Measurements from ENCODE around the gene GPR143. TPM values are rescaled to one million over a fixed set of nuclear protein-coding genes. Genes with fewer than 3 reads are reported as not detected.

GPR143 gene
- total and polyA plus RNA-seq, 2 of the 4 experiments (the other 2 are of a cell fraction): 0.07 TPM; not detected in 1

DNA sequence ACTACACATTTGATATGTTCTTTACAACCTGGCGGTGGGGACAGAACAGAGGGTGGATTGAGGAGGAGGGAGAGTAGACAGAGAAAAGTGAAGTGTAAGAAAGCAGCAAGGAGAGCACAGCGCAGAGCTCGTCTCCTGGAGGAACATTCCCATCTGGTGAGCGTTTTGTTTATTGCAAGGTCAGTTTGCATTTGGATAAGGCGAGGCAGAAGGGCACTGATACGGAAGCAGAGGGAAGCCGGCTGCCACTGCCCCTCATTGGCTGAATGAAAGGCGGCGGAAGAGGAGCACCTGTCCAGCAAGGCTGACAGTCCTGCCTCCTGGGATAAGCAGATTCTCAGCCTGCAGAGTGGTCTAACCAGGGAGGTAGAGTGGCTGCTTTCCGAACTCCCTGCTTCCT, 83.2 kb downstream of the GPR143 start:
- Histone ChIP-seq H4K20me1 (ENCODE audit: insufficient read depth, low read length) (no peaks in the 10 kb centered on the region), H3K4me3 (ENCODE audit: insufficient read depth, low read depth, low read length) (no peak overlapping the region), H3K27me3 (ENCODE audit: control insufficient read depth, insufficient read depth, low read length) (no peaks in the 10 kb centered on the region), H3K9ac (ENCODE audit: low read depth, low read length) (no peak overlapping the region), H3K4me1 (ENCODE audit: control insufficient read depth, insufficient read depth, low read length) (peaks cover 2% of the 10 kb centered on the region; the same call in 1 of the 2 replicates), H3K79me1 (ENCODE audit: low read depth in 1 of 2, low read length in 2 of 2) (peaks cover 0 to 51% of the 10 kb centered on the region in 2 experiments; a peak in 3 of 4 replicates), H2BK120ac (ENCODE audit: low read depth, low read length) (peak overlapping the region; percentile 40; the same call in 1 of the 2 replicates), H3K4me2 (ENCODE audit: low read depth, low read length) (no peak overlapping the region), H3K27ac (ENCODE audit: insufficient read depth, low read length) (no peak overlapping the region), H4K91ac (ENCODE audit: insufficient read depth, low read depth, low read length) (peak overlapping the region; percentile 18; the same call in 1 of the 2 replicates), H2AFZ (replicated peaks; ENCODE audit: low read length, poor library complexity) (no peak overlapping the region), H3K18ac (ENCODE audit: low read depth, low read length) (no peak overlapping the region), H4K5ac (ENCODE audit: low read depth, low read length) (no peak overlapping the region), H2BK5ac (ENCODE audit: low read depth, low read length, poor library complexity, severe bottlenecking) (no peak overlapping the region), H3K14ac (replicated peaks; ENCODE audit: low read depth, low read length) (no peak overlapping the region), H3K9me1 (ENCODE audit: insufficient read depth, low read length) (peaks cover 13% of the 10 kb centered on the region), H3K36me3 (ENCODE audit: control insufficient read depth, insufficient read depth, low read length) (peaks cover 15% of the 10 kb centered on the region), H3K4ac (ENCODE audit: low read depth, low read length) (peak overlapping the region; percentile 34), H2AK5ac (ENCODE audit: low read depth, low read length) (no peak overlapping the region), H2AK9ac (replicated peaks; ENCODE audit: low read depth, low read length, poor library complexity) (no peak overlapping the region), H2BK15ac (ENCODE audit: low read depth, low read length) (no peak overlapping the region), H4K8ac (ENCODE audit: low read depth in 2 of 2, low read length in 2 of 2) (no peak overlapping the region), H3K23ac (ENCODE audit: low read depth, low read length) (no peak overlapping the region), H3K56ac (ENCODE audit: extremely low read depth, insufficient read depth, low read length) (no peak overlapping the region), H2BK20ac (ENCODE audit: low read depth, low read length) (0 out of 2 replicates have a peak overlapping the region, but pooled peaks have one; percentile 18), H3K9me3 (ENCODE audit: control insufficient read depth, insufficient read depth, low read length) (no peaks in the 10 kb centered on the region; the same call in 1 of the 2 replicates)
- ATAC-seq (ENCODE audit: low read depth): peak; percentile 81
- no TSS peak for BruUV-seq (replicated peaks)
- in situ Hi-C loops (cut with MboI; ENCODE audit: low sequenced_read_pairs) (loop anchor here (10.0 kb wide), 2 partner anchors 718 to 858 kb away; no protein-coding TSS in a partner anchor), intact Hi-C loops (cut with micrococcal nuclease) (loop anchor here (1.0 to 5.0 kb wide), 5 partner anchors 215 to 865 kb away; partner anchors contain the start of gene TBL1X), dilution Hi-C loops (cut with HindIII; ENCODE audit: low sequenced_read_pairs, unreplicated experiment) (no loop called here)
- ChIA-PET POLR2A (ENCODE audit: unreplicated experiment) (no interaction called here), CTCF (no interaction called here)
- WGBS, 2 experiments (ENCODE audit: extremely low coverage in 2 of 2, insufficient read length in 1 of 2): 23% methylated on average over 6 of the region's 10 CpGs; no CpG with 5 or more reads in 1 of the 2 experiments
- TF ChIP-seq RAD21 (IDR thresholded peaks at IDR 0.05; ENCODE audit: low read length) (peak; percentile 63), RFX5 (IDR thresholded peaks at IDR 0.05; ENCODE audit: low read depth, low read length) (no peak), MAFK (IDR thresholded peaks at IDR 0.05; ENCODE audit: low read depth, low read length) (no peak), ELK1 (IDR thresholded peaks at IDR 0.05; ENCODE audit: borderline replicate concordance, low read depth, low read length) (no peak), POLR2A (IDR thresholded peaks at IDR 0.05; ENCODE audit: low read depth, low read length) (no peak), NFE2L2 (IDR thresholded peaks at IDR 0.05; ENCODE audit: low read depth, low read length) (no peak), CEBPB (IDR thresholded peaks at IDR 0.05; ENCODE audit: low read depth, low read length) (no peak), SMC3 (IDR thresholded peaks at IDR 0.05; ENCODE audit: low read depth, low read length) (peak; percentile 47; the same call in 1 of the 2 replicates), BHLHE40 (IDR thresholded peaks at IDR 0.05; ENCODE audit: low read depth, low read length) (no peak), RCOR1 (IDR thresholded peaks at IDR 0.05; ENCODE audit: insufficient replicate concordance, low read length) (no peak), FOS (IDR thresholded peaks at IDR 0.05; ENCODE audit: low read depth, low read length) (no peak), MXI1 (IDR thresholded peaks at IDR 0.05; ENCODE audit: borderline replicate concordance, low read depth, low read length) (no peak), CHD1 (IDR thresholded peaks at IDR 0.05; ENCODE audit: low read depth, low read length) (no peak), MAZ (IDR thresholded peaks at IDR 0.05; ENCODE audit: borderline replicate concordance, low read depth, low read length) (no peak)
- TF ChIP-seq, protein P1, sequence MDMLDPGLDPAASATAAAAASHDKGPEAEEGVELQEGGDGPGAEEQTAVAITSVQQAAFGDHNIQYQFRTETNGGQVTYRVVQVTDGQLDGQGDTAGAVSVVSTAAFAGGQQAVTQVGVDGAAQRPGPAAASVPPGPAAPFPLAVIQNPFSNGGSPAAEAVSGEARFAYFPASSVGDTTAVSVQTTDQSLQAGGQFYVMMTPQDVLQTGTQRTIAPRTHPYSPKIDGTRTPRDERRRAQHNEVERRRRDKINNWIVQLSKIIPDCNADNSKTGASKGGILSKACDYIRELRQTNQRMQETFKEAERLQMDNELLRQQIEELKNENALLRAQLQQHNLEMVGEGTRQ (IDR thresholded peaks at IDR 0.05; ENCODE audit: low read depth, low read length): no peak
- TF ChIP-seq, protein P2, sequence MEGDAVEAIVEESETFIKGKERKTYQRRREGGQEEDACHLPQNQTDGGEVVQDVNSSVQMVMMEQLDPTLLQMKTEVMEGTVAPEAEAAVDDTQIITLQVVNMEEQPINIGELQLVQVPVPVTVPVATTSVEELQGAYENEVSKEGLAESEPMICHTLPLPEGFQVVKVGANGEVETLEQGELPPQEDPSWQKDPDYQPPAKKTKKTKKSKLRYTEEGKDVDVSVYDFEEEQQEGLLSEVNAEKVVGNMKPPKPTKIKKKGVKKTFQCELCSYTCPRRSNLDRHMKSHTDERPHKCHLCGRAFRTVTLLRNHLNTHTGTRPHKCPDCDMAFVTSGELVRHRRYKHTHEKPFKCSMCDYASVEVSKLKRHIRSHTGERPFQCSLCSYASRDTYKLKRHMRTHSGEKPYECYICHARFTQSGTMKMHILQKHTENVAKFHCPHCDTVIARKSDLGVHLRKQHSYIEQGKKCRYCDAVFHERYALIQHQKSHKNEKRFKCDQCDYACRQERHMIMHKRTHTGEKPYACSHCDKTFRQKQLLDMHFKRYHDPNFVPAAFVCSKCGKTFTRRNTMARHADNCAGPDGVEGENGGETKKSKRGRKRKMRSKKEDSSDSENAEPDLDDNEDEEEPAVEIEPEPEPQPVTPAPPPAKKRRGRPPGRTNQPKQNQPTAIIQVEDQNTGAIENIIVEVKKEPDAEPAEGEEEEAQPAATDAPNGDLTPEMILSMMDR (conservative IDR thresholded peaks at IDR 0.05; ENCODE audit: low read depth, low read length): peak; percentile 49
- peak; percentile 61 for DNase-seq
